Hematopoietic multipotent progenitor cell treated with erythropoietin and hydrocortisone succinate and interleukin-3 and kit ligand, for 4 days (in vitro differentiated cells): ENCODE results near the gene KMT2B.

Experiments
- DNase-seq: peaks from one replicate; pipeline ENCODE4 v3.0.0-alpha.2; 2015

KMT2B gene

GRCh38 chr19:35742121-35742724, 24.4 kb downstream of the KMT2B start, which contains the start of gene IGFLR1:
IGFLR1 (minus strand) TSS chr19:35742452; CDS start chr19:35741180, 1,272 bp downstream.
- peak; percentile 86 for DNase-seq

GRCh38 chr19:35743640-35744429, 26.0 kb downstream of the KMT2B start:
- DNase-seq: no peak

GRCh38 chr19:35744430-35745327, 26.9 kb downstream of the KMT2B start:
- peak; percentile 99 for DNase-seq

- DNase-seq: peak; percentile 100
These were observed 27.7 kb downstream of the KMT2B start, which contains the start of the genes PSENEN and U2AF1L4 for GRCh38 chr19:35745328-35746086. PSENEN (plus strand) TSS chr19:35745651; CDS start chr19:35745931, 280 bp downstream. U2AF1L4 (minus strand) TSS chr19:35745418; CDS start chr19:35745391, 27 bp downstream.

DNA sequence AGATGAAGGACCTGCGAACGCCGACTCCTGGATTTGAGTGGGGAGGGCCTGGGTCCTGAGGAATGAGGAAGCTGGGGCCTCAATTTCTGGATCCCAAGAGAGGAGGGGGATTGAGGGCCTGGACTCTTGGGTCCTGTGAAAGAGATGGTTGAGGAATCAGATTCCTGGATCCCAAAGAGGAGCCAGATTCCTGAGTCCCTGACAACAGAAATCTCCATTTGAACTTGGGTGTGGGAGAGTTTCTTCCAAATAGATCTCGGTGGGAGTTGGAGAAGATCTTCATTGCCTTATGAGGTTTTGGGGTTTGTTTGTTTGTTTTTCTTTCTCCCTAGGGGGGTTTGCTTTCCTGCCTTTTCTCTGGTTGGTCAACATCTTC, 28.3 kb downstream of the KMT2B start:
- DNase-seq: no peak

GRCh38 chr19:35746531-35746930, 28.7 kb downstream of the KMT2B start:
- DNase-seq: no peak

DNA sequence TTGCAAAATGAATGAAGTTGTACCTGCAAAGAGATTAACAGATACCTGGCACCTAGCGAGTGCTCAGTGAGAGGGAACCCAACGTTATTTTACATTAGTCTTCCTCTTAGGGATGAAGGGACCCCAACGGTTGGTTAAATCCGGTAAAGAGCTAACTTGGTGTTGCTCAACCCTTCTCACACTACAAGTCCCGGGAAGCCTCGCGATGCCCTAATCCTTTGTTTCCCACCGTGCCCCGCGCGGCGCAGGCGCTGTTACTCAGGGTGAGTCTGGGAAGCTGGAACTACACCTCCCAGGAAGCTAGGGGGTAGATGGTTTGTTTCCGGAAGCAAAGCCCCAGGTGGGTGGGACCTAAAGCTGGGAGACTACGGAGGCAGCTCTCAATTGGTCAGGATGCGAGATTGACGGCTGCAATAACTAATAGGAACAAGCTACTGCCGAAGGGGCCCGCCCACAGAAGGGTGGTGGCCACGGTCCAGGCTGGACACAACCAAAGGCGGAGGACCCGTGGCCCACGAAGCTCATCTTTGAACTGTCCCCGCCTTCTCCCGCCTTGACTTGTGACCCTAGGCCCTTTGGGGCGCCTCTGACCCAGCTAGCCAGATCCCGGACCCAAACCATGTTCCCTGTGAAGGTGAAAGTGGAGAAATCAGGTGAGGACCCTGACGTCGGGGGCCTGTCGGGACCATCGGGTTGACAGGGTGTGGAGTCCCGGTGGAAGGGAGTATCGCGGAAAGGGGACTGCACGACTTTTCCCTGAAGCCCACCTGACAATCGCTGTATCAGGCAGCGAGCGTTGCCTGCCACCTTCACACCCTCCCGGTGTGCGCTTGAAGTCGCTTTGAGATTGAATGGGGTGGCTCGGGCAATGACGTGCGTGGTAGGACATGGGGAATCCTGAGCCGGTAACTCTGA, 30.6 kb downstream of the KMT2B start, which contains the start of gene LIN37:
Gene LIN37 (plus strand): TSS at position 471 of the 915 bp plus-strand sequence. CDS start 149 bp downstream, at position 620.
- DNase-seq: peak; percentile 100

- DNase-seq: no peak
These were observed 32.4 kb downstream of the KMT2B start for GRCh38 chr19:35750167-35750566.

DNA sequence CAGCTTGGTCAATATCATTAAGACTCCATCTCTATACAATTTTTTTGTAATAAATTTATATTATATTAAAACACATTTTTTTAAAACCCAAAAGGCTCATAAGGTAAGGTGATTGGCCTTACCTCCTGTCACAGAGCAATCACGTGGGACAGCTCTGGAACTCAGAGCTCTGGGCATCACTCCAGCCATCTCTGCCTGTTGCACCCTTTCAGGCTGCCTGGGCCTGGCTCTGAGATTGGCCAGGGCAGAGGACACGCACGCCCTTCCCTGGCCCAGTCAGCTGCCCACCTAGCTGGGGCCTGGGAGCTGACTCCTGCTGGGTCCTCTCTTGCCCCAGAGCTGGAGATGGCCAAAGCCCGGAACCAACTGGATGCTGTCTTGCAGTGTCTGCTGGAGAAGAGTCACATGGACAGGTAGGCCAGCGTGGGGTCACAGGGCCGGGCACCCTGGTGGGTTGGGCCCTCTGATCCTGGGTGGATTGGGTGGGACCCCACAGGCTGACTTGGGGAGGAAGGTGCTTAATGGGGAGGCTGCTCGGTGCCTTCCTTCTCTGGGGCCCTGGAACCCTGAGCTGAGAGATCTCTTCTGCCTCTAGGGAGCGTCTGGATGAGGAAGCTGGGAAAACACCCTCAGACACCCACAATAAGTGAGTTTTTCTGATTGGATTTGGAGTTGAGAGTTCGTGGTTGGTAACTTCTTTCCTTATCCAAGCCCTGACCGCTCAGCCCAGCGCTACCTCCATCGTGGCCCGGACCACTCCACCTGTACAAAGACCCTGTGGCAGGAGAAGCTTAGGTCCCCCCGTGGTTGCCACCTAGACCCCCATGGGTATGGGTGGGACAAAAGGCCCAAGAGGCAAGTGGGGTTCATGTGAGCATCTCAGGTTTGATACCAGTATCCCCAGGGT, 34.3 kb downstream of the KMT2B start:
- DNase-seq: no peak

DNA sequence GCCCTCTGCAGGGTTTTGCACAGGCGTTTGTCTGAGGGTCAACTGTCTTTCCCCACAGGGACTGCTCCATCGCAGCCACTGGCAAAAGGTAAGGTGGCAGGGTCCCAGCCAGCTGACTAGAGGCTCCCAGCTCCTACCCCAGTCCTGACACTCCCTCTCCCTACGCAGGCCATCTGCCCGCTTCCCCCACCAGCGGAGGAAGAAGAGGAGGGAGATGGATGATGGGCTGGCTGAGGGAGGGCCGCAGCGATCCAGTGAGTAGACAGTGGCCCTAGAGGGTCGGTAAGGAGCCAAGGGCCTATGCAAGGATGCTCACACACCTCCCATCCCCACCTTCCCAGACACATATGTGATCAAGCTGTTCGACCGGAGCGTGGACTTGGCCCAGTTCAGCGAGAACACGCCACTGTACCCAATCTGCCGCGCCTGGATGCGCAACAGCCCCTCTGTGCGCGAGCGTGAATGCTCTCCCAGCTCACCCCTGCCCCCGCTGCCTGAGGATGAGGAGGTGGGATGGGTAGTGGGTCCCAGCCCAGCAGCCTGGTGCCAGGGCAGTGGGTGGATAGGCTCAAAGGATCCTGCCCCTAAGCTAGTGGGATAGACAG, 35.0 kb downstream of the KMT2B start:
- no peak for DNase-seq

GRCh38 chr19:35753634-35754369, 36.0 kb downstream of the KMT2B start:
- DNase-seq: no peak

DNA sequence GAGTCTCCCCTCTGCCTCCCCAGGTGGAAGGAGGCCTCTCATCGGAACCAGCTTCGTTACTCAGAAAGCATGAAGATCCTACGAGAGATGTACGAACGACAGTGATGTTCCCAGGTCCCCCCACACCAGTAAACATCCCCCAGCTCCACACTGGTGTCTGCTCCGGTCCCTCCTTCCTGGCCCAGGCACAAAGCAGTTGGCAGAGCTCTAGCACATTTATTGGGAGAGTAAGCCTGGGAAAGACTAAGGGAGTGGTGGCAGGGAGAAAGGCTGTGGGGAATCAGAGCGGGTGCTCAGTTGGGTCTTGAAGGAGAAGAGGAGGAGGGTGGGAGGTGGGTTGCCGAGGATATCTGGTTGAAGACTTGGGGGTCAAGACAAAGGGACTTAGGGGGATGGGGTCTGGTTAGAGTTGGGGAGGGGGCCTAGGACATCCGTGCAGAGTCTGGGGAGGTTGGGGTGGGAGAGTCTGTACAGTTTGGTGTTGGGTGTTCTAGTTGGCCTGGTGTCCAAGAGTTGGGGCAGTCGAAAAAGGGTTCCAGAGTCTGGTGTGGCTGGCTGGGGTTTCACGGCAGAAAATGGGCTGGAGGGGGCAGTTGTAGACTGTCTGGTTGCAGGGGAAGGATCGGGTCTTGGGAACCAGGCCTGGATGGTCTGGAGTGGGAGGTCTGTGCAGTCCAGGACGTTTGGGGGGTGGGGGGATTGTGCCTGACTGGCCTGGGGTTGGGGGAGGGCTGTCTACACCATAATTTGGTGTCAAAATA, 36.7 kb downstream of the KMT2B start:
- no peak for DNase-seq

- no peak for DNase-seq
These were observed 37.3 kb downstream of the KMT2B start for GRCh38 chr19:35755131-35755549.

DNA sequence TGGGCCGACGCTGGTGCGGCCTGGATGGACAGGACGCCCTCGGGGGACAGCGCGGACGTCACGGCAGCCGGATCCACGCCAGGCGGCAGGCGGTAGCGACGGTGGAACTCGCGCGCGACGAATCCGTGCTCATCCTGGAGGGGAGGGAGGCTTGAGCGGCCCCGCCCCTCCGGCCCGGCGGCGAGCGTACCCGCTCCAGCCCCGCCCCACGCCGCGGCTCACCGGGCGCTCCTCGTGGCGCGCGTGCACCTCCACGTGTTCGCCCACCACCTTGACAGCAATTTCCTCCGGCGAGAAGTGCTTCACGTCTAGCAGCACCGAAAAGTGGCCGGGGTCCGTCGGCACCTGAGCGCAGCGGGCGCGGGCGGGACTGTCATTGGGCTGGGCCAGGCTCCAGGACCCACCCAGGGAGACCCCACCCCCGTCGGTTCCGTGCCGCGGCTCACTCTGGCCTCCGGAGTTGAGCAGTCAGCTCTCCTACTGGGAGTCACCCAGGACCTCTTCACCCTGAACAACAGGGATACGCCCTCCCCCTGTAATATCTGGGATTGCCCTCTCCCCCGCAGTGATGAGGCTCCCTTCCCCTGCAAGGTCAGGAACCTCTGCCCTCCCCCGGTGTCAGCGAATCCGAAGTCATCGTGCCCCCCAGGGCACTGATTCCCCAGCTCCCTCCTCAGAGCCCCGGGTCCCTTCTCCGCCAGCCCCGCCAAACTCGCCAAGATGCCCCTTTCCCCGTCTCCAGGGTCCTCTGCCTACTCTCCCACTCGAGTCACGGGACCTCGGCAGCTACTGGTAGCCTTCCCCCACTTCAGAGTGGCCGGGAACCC, 38.0 kb downstream of the KMT2B start:
- DNase-seq: peak; percentile 68

GRCh38 chr19:35756377-35757230, 38.8 kb downstream of the KMT2B start, which contains the start of gene HSPB6:
HSPB6 (minus strand) TSS chr19:35757029; CDS start chr19:35757008, 21 bp downstream.
- peak; percentile 51 for DNase-seq

GRCh38 chr19:35757231-35757748, 39.5 kb downstream of the KMT2B start:
- DNase-seq: peak; percentile 65
